Loucy (cell line): Measurements from ENCODE around the gene TRIO.

Experiments used
- EZH2phosphoT487 ChIP-seq: fragments of 200-600 bp; IDR thresholded peaks from 2 replicates; pipeline ENCODE4 v1.6.1; 2018; ENCODE audit warnings: antibody characterized with exemption, mild to moderate bottlenecking, moderate library complexity, borderline replicate concordance
- TF ChIP-seq, protein P1 (sequence below): fragments of 200-600 bp; sonication (generic); conservative IDR thresholded peaks from 2 replicates; pipeline ENCODE4 v1.5.1; 2014; ENCODE audit warnings: mild to moderate bottlenecking, antibody characterized with exemption, low read length

DNA sequence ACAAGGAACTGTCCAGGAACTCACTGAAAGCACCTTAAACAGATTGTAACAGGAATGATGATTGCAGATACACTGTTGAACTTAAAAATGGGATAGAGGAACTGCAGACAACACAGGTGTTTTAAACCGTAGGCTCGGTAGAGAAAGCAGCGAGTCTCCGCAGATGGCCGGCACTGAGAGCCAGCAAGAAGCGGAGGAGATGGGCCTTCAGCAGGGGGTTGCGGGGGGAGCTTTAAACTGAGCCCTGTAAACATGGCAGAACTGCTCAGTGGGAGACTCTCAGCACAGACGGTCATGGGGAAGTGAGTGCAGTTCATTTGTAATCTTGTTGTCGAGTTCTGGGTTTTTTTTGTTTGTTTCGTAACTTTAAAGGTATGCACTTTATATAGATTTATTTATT, 283.4 kb downstream of the TRIO start:
- TF ChIP-seq, protein P1, sequence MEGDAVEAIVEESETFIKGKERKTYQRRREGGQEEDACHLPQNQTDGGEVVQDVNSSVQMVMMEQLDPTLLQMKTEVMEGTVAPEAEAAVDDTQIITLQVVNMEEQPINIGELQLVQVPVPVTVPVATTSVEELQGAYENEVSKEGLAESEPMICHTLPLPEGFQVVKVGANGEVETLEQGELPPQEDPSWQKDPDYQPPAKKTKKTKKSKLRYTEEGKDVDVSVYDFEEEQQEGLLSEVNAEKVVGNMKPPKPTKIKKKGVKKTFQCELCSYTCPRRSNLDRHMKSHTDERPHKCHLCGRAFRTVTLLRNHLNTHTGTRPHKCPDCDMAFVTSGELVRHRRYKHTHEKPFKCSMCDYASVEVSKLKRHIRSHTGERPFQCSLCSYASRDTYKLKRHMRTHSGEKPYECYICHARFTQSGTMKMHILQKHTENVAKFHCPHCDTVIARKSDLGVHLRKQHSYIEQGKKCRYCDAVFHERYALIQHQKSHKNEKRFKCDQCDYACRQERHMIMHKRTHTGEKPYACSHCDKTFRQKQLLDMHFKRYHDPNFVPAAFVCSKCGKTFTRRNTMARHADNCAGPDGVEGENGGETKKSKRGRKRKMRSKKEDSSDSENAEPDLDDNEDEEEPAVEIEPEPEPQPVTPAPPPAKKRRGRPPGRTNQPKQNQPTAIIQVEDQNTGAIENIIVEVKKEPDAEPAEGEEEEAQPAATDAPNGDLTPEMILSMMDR = no peak
- TF ChIP-seq EZH2phosphoT487 = no peak
